ENCODE data around the gene TXNRD2. TPM values are rescaled to one million over a fixed set of nuclear protein-coding genes. Genes with fewer than 3 reads are reported as not detected.

TXNRD2 gene
- total and polyA plus RNA-seq, 2 experiments from 2014 or later, result 11.2 to 12.4 TPM

DNA sequence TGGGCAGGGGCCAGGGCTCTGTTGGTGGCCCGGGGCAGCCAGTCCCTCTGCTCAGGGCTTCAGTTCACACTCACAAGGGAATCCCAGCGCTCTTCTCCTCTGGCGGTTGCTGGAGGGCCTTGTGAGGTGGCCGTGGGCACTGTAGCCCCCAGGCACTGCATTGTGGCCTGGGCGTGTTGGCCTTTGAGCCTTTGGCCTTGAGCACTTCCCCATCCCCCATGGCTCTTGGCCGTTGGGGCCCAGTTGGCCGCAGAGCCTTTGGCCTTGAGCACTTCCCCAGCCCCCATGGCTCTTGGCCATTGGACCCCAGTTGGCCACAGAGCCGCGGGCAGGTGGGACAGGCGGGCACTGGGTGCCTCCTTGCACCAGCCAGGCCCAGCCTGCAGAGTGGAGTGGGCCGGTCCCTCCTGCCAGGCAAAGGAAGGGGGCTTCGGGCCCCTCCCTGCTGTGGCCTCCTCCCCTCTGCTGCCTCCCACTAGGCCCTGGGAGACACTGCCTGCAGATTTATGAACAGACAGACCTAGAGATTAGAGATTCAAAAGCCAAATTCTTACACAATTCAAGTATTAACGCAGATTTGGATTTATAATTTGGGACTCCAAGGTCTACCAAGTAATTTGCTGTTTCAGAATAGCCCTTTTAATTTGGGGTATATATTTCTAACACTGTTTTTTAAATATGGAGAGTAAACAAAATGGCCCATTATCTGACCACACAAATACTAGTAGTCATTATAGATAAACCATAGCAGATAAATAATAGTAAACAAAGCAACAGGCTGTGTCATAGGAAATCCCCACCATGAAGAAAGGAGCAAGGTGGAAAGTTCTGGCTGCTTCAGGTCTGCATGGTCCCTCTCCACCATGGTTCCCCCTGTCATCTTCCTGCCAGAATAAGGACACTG is 18.2 kb upstream of the TXNRD2 start:
- peaks cover 4% of the 10 kb centered on the region; the same call in 1 of the 2 replicates for H3F3A ChIP-seq (replicated peaks; ENCODE audit: low read depth)
- DNase-seq (ENCODE audit: low spot score) (no peak), ATAC-seq (no peak; the same call in 2 of the 3 replicates)
- H3K4me2 ChIP-seq, result peak overlapping the region; percentile 69
- H3K79me2 ChIP-seq (replicated peaks; ENCODE audit: insufficient read depth), result no peaks in the 10 kb centered on the region
- H3K36me3 ChIP-seq (ENCODE audit: insufficient read depth), result no peaks in the 10 kb centered on the region
- H3K4me1 ChIP-seq (ENCODE audit: insufficient read depth), result peaks cover 14% of the 10 kb centered on the region
- no peak overlapping the region for H2AFZ ChIP-seq
- TF ChIP-seq ZNF331 (CRISPR knock-in tag; IDR thresholded peaks at IDR 0.05; ENCODE audit: low read depth) (no peak), POLR2AphosphoS5 (IDR thresholded peaks at IDR 0.05; ENCODE audit: low read depth) (peak; percentile 44; the same call in 1 of the 2 replicates)
- TF ChIP-seq, protein P1, sequence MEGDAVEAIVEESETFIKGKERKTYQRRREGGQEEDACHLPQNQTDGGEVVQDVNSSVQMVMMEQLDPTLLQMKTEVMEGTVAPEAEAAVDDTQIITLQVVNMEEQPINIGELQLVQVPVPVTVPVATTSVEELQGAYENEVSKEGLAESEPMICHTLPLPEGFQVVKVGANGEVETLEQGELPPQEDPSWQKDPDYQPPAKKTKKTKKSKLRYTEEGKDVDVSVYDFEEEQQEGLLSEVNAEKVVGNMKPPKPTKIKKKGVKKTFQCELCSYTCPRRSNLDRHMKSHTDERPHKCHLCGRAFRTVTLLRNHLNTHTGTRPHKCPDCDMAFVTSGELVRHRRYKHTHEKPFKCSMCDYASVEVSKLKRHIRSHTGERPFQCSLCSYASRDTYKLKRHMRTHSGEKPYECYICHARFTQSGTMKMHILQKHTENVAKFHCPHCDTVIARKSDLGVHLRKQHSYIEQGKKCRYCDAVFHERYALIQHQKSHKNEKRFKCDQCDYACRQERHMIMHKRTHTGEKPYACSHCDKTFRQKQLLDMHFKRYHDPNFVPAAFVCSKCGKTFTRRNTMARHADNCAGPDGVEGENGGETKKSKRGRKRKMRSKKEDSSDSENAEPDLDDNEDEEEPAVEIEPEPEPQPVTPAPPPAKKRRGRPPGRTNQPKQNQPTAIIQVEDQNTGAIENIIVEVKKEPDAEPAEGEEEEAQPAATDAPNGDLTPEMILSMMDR (conservative IDR thresholded peaks at IDR 0.05; ENCODE audit: low read depth in 2 of 2), result no peak
- Mint-ChIP-seq H3K4me1 (peaks cover 26% of the 10 kb centered on the region), H3K9me3 (no peaks in the 10 kb centered on the region; the same call in 2 of the 3 replicates), H3K36me3 (ENCODE audit: low read depth) (no peaks in the 10 kb centered on the region), H3K4me3 (peak overlapping the region; percentile 68), H3K27ac (peak overlapping the region; percentile 59; the same call in 1 of the 2 replicates), H3K27me3 (ENCODE audit: insufficient read depth, low read depth, poor library complexity) (peaks cover 8% of the 10 kb centered on the region)
- H4K20me1 ChIP-seq (replicated peaks; ENCODE audit: insufficient read depth), result no peaks in the 10 kb centered on the region
- H3K27me3 ChIP-seq (ENCODE audit: insufficient read depth), result no peaks in the 10 kb centered on the region
- H3K4me3 ChIP-seq, result peak overlapping the region; percentile 40; the same call in 1 of the 2 replicates
- H3K27ac ChIP-seq (ENCODE audit: low read depth), result no peak overlapping the region
- no peaks in the 10 kb centered on the region for H3K9me2 ChIP-seq (ENCODE audit: insufficient read depth)

DNA sequence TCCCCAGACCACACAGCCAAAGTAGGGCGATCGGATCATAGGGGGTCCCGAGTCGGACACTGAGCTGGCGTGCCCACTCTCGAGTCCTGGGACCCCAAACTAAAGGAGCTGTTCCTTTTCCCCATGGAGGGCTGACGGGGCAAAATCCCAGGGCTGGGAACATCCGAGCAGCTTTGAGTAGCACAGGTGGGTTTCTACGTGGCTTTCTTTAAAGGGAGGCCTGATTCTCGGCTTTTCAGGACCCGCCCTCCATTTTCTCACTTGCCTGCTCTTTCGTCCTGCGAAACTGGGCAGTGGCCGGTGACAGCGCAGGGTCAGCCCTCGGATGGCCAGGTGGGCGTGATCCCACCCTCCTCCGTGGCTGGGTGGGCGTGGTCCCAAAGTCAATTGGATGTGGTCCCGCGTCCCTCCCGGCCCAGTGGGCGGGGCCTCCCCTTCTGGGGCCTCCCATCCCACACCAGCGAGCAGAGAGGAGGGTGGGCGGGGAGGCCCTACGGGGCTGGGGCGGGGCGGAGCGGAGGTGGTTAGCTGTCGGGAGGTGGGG is 17.5 kb upstream of the TXNRD2 start:
- Mint-ChIP-seq H3K9me3 (no peaks in the 10 kb centered on the region; the same call in 2 of the 3 replicates), H3K27me3 (ENCODE audit: insufficient read depth, low read depth, poor library complexity) (peaks cover 8% of the 10 kb centered on the region), H3K36me3 (ENCODE audit: low read depth) (no peaks in the 10 kb centered on the region), H3K27ac (peak overlapping the region; percentile 45; the same call in 1 of the 2 replicates), H3K4me1 (peaks cover 26% of the 10 kb centered on the region), H3K4me3 (peak overlapping the region; percentile 68)
- Histone ChIP-seq H4K20me1 (replicated peaks; ENCODE audit: insufficient read depth) (no peaks in the 10 kb centered on the region), H3K4me1 (ENCODE audit: insufficient read depth) (peaks cover 14% of the 10 kb centered on the region), H3K79me2 (replicated peaks; ENCODE audit: insufficient read depth) (no peaks in the 10 kb centered on the region), H3K4me3 (peak overlapping the region; percentile 66), H3K27ac (ENCODE audit: low read depth) (peak overlapping the region; percentile 66; the same call in 1 of the 2 replicates), H3K4me2 (peak overlapping the region; percentile 94), H3F3A (replicated peaks; ENCODE audit: low read depth) (peaks cover 4% of the 10 kb centered on the region; the same call in 1 of the 2 replicates), H3K9me2 (ENCODE audit: insufficient read depth) (no peaks in the 10 kb centered on the region), H3K36me3 (ENCODE audit: insufficient read depth) (no peaks in the 10 kb centered on the region), H2AFZ (peak overlapping the region; percentile 91; the same call in 1 of the 2 replicates), H3K27me3 (ENCODE audit: insufficient read depth) (no peaks in the 10 kb centered on the region)
- TF ChIP-seq EZH2 (IDR thresholded peaks at IDR 0.05; ENCODE audit: low read depth, unreplicated experiment) (no peak), POLR2AphosphoS5 (IDR thresholded peaks at IDR 0.05; ENCODE audit: low read depth) (peak; percentile 67), ZNF114 (CRISPR knock-in tag; IDR thresholded peaks at IDR 0.05) (no peak), ZNF331 (CRISPR knock-in tag; IDR thresholded peaks at IDR 0.05; ENCODE audit: low read depth) (no peak)
- TF ChIP-seq, protein P2, sequence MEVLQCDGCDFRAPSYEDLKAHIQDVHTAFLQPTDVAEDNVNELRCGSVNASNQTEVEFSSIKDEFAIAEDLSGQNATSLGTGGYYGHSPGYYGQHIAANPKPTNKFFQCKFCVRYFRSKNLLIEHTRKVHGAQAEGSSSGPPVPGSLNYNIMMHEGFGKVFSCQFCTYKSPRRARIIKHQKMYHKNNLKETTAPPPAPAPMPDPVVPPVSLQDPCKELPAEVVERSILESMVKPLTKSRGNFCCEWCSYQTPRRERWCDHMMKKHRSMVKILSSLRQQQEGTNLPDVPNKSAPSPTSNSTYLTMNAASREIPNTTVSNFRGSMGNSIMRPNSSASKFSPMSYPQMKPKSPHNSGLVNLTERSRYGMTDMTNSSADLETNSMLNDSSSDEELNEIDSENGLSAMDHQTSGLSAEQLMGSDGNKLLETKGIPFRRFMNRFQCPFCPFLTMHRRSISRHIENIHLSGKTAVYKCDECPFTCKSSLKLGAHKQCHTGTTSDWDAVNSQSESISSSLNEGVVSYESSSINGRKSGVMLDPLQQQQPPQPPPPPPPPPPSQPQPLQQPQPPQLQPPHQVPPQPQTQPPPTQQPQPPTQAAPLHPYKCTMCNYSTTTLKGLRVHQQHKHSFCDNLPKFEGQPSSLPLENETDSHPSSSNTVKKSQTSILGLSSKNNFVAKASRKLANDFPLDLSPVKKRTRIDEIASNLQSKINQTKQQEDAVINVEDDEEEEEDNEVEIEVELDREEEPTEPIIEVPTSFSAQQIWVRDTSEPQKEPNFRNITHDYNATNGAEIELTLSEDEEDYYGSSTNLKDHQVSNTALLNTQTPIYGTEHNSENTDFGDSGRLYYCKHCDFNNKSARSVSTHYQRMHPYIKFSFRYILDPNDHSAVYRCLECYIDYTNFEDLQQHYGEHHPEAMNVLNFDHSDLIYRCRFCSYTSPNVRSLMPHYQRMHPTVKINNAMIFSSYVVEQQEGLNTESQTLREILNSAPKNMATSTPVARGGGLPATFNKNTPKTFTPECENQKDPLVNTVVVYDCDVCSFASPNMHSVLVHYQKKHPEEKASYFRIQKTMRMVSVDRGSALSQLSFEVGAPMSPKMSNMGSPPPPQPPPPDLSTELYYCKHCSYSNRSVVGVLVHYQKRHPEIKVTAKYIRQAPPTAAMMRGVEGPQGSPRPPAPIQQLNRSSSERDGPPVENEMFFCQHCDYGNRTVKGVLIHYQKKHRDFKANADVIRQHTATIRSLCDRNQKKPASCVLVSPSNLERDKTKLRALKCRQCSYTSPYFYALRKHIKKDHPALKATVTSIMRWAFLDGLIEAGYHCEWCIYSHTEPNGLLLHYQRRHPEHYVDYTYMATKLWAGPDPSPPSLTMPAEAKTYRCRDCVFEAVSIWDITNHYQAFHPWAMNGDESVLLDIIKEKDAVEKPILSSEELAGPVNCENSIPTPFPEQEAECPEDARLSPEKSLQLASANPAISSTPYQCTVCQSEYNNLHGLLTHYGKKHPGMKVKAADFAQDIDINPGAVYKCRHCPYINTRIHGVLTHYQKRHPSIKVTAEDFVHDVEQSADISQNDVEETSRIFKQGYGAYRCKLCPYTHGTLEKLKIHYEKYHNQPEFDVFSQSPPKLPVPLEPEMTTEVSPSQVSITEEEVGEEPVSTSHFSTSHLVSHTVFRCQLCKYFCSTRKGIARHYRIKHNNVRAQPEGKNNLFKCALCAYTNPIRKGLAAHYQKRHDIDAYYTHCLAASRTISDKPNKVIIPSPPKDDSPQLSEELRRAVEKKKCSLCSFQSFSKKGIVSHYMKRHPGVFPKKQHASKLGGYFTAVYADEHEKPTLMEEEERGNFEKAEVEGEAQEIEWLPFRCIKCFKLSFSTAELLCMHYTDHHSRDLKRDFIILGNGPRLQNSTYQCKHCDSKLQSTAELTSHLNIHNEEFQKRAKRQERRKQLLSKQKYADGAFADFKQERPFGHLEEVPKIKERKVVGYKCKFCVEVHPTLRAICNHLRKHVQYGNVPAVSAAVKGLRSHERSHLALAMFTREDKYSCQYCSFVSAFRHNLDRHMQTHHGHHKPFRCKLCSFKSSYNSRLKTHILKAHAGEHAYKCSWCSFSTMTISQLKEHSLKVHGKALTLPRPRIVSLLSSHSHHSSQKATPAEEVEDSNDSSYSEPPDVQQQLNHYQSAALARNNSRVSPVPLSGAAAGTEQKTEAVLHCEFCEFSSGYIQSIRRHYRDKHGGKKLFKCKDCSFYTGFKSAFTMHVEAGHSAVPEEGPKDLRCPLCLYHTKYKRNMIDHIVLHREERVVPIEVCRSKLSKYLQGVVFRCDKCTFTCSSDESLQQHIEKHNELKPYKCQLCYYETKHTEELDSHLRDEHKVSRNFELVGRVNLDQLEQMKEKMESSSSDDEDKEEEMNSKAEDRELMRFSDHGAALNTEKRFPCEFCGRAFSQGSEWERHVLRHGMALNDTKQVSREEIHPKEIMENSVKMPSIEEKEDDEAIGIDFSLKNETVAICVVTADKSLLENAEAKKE (CRISPR knock-in tag; IDR thresholded peaks at IDR 0.05), result no peak
- peak; percentile 99 for DNase-seq (ENCODE audit: low spot score)
- peak; percentile 72 for ATAC-seq
